ENCODE measurements around the gene FAM117A.
A peak's percentile ranks its signal among the peaks of the same experiment; 100 is the strongest.
"Not testable (repeated sequence)": the region's sequence is repeated elsewhere in the genome, so short reads cannot be mapped to it uniquely, and the experiment has no call there.

FAM117A gene

DNA sequence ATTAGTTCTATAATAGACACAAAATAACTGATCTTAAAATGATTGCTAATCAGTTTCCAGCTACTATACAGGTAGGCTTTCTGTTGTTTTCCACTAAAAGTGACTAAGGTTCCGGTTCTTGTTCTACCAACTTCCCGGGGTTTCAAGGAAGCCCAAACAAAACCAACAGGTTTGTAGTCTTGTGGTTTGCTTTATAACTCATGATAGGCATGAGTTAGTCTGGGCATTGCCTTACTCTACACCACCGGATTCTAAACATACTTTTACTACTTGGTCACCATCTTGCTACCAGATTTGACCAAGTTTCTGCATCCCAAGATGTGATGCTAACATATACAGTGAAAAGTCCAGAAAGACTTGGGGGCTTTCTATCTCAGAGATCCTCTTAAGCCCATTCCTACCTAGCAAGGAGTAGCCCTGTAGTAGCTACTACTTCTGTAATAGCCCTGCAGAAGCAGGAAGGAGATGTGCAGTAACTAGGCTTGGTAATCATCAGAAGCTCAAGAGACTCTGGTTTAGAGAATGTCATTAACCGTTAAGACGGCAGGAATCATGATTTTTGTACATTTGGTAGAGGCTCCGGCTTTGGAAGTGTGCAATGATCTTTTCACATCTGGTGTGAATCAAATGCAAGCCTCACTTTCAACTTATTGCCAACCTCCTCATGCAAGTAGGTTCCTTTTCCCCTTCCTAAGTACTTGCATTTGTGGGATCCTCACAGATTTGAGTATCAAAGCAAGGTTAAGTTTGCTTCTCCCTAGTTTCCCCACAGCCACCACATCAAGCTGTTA is 1.6 kb downstream of the FAM117A start:
- no peak for DNase-seq (ENCODE audit: low read depth)
- peak overlapping the region; percentile 76 for H3K4me3 ChIP-seq (ENCODE audit: low read depth, low read length)
- TF ChIP-seq, protein P1, sequence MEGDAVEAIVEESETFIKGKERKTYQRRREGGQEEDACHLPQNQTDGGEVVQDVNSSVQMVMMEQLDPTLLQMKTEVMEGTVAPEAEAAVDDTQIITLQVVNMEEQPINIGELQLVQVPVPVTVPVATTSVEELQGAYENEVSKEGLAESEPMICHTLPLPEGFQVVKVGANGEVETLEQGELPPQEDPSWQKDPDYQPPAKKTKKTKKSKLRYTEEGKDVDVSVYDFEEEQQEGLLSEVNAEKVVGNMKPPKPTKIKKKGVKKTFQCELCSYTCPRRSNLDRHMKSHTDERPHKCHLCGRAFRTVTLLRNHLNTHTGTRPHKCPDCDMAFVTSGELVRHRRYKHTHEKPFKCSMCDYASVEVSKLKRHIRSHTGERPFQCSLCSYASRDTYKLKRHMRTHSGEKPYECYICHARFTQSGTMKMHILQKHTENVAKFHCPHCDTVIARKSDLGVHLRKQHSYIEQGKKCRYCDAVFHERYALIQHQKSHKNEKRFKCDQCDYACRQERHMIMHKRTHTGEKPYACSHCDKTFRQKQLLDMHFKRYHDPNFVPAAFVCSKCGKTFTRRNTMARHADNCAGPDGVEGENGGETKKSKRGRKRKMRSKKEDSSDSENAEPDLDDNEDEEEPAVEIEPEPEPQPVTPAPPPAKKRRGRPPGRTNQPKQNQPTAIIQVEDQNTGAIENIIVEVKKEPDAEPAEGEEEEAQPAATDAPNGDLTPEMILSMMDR (IDR thresholded peaks at IDR 0.05; ENCODE audit: low read depth, low read length, missing control alignments) = no peak

DNA sequence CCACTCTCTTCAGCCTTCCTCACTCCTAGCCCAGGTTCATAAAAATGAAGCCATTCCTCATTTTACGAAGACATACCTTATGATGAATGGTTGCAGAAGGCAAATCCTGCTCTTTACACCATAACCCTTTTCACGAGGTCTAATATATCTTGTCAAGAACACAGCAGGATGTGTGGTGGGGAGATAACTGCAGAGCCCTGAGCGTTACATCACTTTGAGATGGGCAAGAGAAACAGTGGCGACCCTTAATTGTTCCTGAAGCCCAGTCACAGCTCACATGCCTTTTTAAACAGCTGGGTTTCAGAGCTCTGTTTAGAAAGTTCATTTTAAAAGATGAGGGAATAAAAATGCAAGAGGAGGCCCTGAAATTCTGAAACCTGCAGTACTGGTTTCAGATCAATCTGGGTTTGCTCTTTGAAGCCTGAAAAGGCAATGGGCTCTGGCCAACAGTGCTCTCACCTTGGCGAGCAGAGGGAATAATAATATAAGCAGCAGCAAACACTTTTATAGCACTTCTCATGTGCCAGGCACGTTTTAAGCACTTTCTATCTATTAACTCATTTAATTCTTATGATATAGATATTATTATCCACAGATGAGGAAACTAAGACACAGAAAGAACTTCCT is 2.9 kb downstream of the FAM117A start:
- DNase-seq (ENCODE audit: low read depth) = no peak
- no peak overlapping the region for H3K4me3 ChIP-seq (ENCODE audit: low read depth, low read length)
- TF ChIP-seq, protein P1 (IDR thresholded peaks at IDR 0.05; ENCODE audit: low read depth, low read length, missing control alignments) = no peak

DNA sequence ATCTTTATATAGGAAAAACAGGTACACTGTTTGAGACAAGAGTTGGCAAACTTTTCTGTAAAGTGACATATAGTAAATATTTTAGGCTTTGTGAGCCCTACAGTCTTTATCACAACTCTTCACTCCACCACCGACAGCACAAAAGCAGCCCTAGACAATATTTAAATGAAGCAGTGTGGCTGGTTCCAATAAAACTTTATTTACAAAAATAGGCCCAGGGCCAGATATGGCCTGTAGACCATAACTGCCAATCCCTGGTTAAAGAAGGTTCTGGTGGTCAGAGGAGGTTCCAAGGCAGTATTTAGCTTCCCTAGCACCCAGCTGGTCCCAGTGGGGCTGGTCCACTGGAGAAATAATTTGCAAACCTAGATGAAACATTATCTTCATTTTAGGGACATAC is 3.6 kb downstream of the FAM117A start:
- DNase-seq (ENCODE audit: low read depth) = no peak
- TF ChIP-seq, protein P1 (IDR thresholded peaks at IDR 0.05; ENCODE audit: low read depth, low read length, missing control alignments) = no peak
- H3K4me3 ChIP-seq (ENCODE audit: low read depth, low read length) = no peak overlapping the region

GRCh38 chr17:49759203-49759602 is 4.7 kb downstream of the FAM117A start:
- H3K4me3 ChIP-seq (ENCODE audit: low read depth, low read length) = no peak overlapping the region
- no peak for DNase-seq (ENCODE audit: low read depth)
- TF ChIP-seq, protein P1 (IDR thresholded peaks at IDR 0.05; ENCODE audit: low read depth, low read length, missing control alignments) = no peak

GRCh38 chr17:49758464-49759010 is 5.4 kb downstream of the FAM117A start:
- not testable (repeated sequence) for DNase-seq (ENCODE audit: low read depth)

GRCh38 chr17:49757151-49757777 is 6.7 kb downstream of the FAM117A start:
- TF ChIP-seq, protein P1 (IDR thresholded peaks at IDR 0.05; ENCODE audit: low read depth, low read length, missing control alignments) = no peak
- no peak overlapping the region for H3K4me3 ChIP-seq (ENCODE audit: low read depth, low read length)
- no peak for DNase-seq (ENCODE audit: low read depth)

More at GRCh38 chr17:49758464-49759010, 5.4 kb downstream of the FAM117A start:
- H3K4me3 ChIP-seq (ENCODE audit: low read depth, low read length) = not testable (repeated sequence)
